Skin epidermis (tissue), 12 donors: ENCODE results near the gene DIP2C.
"Not testable (repeated sequence)": the region's sequence is repeated elsewhere in the genome, so short reads cannot be mapped to it uniquely, and the experiment has no call there.

Experiments used
- H3K27ac ChIP-seq, 21 experiments: fragments of 200-600 bp; sonication (generic) in 11 of 21; one replicate each; pipeline ENCODE4 v1.5.0; 2020; ENCODE audit warnings: mild to moderate bottlenecking in 3 of 21, inconsistent platforms in 2 of 21, moderate library complexity in 2 of 21
- H3K4me3 ChIP-seq, 7 experiments: fragments of 200-600 bp; sonication (generic) in 2 of 7; one replicate each; pipeline ENCODE4 v1.5.0; 2020; ENCODE audit warnings: inconsistent platforms in 2 of 7, mild to moderate bottlenecking in 2 of 7, moderate library complexity in 1 of 7

Gene DIP2C

DNA sequence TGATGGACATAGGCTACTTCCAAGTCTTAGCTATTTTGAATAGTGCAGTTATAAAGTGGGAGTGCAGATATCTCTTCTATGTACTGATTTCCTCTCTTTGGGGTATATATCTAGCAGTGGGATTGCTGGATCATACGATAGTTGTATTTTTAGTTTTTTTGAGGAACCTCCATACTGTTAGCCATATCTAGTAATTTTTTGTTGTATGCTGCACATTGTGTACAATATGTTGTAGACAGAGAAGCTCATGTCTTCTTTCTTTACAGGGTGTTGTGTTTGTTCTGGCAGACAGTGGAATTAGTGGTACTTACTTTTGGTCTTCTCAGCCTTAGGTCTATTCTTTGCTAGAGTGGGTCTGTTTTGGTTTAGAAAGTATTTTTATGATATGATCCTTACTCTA lies 13.7 kb upstream of the DIP2C start:
- H3K27ac ChIP-seq = no peak overlapping the region
- H3K4me3 ChIP-seq = no peak overlapping the region

DNA sequence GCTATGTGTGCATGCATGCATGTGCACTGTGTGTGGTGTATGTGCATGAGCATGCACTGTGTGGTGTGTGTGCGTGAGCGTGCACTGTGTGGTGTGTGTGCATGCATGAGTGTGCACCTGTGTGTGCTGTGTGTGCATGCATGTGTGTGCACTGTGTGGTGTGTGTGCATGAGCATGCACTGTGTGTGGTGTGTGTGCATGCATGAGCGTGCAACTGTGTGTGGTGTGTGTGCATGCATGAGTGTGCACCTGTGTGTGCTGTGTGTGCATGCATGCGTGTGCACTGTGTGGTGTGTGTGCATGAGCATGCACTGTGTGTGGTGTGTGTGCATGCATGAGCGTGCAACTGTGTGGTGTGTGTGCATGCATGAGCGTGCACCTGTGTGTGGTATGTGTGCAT lies 10.7 kb upstream of the DIP2C start:
- not testable (repeated sequence) for H3K4me3 ChIP-seq, H3K27ac ChIP-seq

DNA sequence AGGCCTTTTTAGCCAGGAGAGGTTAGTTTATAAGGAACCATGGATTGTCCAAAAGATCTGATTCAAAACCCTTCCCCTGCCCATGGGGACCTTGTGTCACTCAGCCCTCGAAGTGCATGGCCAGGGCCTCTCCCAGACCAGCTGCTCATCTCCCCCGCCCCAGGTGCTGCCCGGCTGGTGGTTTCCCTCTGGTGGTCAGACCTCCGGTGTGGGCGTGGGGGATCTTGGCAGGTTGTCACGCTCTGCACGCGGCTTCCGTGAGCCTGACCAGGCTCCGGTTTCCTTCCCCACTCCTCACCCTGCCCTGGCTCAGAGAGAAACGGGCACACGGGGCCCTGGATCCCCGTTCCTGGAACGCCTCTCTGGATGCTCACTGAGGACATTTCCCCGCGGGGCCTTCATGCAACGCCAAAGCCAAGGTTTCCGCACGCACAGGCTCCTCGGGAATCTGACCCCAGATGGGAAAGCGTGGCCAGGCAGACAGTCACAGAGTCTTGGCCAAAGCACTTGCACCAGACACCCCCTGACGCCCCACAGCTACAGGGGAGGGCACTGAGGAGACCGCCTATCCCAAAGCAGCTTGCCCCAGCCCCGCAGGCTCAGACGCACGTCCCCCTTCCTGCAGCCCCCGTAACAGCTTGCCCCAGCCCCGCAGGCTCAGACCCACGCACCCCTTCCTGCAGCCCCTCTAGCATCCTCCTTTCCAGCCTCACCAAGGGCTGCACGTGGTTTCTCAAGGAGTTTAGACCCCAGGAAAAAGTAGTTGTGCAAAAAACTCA lies 7.8 kb upstream of the DIP2C start:
- no peak overlapping the region for H3K4me3 ChIP-seq
- H3K27ac ChIP-seq = no peak overlapping the region

DNA sequence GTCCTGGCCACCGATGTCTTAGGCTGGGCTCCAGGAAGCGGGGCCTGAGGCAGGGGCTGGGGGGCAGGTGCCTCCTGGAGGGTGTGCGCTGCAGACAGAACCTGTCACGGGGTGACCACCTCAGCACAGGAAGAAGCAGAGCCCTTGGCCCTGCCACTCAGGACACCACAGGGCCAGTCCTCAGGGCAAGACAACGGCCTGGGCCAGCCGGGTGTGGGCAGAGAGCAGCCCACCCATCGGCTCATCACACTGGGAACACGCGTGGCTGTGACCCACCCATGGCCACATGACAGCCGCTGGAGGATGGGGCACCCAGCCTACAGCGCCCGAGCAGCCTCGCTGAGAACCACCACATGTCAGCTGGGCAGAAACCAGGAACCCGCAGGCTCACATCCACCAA lies 5.9 kb upstream of the DIP2C start:
- no peak overlapping the region for H3K4me3 ChIP-seq

DNA sequence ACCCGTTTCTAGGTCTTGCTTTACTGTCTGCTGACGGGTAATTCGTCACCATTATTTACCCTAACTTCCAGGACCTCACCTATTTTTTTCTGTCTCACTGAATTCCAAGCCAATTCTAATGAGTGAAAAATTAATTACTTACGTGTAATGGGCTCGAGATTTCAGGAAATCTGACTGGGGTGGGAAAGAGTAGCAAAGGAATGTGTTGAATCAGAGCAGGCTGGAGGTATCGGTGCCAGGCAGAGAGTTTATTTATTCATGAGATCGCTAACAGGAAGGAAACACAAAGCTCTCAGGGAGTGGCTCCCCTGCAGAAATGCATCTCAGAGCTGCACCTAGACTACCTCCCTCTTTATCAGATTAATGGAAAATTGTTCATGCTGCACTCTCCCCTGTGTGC lies 4.0 kb upstream of the DIP2C start:
- Histone ChIP-seq H3K4me3 (no peak overlapping the region), H3K27ac (no peak overlapping the region)

More for the DNA sequence above, 5.9 kb upstream of the DIP2C start:
- no peak overlapping the region for H3K27ac ChIP-seq

DNA sequence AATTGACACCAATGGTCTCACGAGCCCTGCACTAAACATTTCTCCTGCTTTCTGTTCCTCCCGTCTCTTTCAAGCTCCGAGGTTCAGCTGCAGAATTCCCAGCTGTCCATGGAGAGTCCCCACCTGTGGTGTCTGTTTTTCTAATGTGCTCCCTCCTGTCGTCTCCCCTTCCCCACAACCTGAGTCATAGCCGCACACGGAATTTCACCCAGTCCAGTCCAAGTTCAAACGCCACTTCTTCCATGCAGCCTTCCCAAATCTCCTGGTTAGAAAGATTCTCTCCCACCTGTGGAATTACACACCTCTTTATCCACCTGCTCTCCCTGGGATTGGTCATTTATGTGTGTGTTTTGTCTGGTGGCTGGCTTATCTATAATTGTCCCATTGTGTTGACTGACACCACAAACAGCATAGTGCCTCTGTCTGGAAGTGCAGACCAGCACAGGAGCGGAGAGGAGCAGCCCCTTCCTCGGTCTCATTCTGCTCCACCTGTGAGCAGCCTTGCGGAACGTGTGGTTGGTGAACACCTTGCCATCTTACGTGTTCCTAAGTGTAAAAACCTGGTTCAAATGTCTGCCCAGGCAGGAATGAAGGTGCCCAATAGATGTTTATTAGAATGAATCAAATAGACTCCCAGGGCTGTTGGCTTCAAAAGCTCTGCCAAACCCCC lies 3.3 kb upstream of the DIP2C start:
- no peak overlapping the region for H3K4me3 ChIP-seq
- no peak overlapping the region for H3K27ac ChIP-seq

DNA sequence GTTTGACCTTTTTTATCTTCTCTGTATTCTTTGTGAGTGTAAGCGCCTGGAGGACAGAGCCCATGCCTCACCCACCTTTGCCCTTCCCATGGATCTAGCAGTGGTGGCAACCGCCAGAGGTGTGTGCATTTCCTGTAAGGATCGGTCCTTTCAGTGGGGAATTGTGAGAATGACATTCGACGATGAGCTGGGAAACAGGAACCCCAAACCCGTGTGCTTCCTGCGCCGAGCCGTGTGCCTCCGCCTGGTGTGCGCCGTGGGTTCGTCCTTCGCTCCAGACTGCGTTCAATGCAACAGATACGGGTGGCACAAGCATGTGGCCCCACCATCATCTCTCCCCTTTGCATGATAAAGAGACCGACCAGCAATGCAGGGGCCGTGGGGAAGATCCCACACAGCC lies 1.7 kb upstream of the DIP2C start:
- Histone ChIP-seq H3K4me3 (no peak overlapping the region), H3K27ac (no peak overlapping the region)

DNA sequence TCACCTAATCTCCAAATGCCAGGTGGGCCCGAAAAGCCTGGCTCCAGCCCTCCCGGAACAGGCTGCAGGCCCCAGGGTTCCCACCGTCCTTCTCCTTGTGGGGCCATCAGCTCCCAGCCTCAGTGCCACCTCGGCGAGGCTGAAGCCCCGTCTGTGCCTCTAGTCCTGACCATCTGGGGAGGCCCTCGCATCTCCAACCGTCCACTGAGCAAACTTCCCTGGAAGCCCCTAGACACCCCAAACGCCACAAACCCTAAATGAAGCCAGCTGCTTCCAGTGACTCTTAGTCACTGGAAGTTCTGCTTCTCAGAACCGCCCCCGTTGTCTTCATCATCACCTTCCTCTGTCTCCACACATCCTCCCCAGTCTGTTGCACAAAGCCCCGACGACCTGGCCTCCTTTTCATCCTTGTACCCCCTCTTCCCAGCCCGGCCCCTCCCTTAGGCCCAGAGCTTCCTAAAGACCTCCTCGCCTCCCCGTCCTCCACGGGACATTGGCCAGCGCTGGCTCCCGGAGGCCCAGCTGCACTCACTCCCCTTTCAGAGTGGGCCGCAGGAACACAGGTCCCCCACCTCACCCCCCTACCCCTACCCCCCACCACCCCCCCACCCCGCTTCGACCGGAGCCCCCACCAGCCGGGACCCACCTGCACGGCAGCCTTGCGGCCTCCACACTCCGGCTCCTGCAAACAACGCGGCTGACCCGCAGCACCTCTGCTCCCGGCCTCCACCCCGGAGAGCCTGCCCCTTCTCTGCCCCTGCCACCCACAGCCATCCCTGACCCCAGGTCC lies 1.1 kb upstream of the DIP2C start:
- H3K4me3 ChIP-seq = peak overlapping the region; percentile 17 to 44 (median 24)
- H3K27ac ChIP-seq = peak overlapping the region in 17 of 21 experiments; percentile 7 to 87 (median 60)

DNA sequence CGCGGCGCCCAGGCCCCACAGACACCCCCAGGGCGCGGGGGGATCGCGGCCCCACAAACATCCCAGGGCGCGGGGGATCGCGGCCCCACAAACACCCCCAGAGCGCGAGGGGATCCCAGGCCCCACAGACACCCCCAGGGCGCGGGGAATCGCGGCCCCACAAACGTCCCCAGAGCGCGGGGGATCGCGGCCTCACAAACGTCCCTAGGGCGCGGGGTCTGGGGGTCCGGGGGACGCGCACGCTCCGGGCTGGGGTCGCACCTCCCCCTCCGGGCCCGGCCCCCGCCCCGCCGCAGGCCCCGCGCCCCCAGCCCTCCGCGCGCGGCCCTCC lies 382 bp downstream of the DIP2C start:
- peak overlapping the region in 19 of 21 experiments; percentile 31 to 94 (median 79) for H3K27ac ChIP-seq

DNA sequence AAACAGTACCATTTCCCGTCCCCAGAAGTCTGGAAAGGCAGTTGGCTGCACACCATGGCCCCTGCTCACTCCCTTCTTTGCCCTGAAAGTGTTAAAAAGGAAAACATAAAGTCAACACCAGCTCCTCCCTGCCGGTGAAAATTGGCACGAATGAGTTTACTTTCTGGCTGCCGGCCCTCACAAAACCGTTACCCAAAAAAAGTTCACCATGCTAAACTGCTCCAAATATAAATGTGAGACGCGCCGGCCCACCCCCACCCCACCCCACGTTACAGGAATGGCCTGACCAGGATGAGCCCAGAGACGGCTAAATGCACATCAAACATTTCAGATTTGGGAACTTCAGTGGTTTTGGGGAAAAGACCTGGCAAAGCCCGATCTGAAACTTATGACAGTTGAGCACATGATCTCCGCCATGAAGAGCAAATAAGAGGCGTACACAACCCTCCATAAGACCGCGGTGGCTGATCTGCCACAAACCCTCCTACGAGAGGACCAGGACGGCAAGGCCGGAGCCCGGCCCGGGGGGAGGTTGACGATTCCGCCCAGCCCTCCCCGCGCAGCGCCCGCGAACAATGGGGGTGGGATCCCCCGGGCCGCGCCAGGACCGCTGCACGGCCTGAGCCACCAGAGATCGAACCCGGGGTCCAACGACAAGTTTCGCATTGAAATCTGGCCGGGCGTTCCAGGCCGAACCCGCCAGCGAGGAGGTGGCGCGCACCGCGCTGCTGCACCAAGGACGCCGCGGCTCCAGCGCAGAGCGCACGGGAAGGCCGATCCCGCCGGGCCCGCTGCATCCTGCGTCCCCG lies 952 bp downstream of the DIP2C start:
- peak overlapping the region; percentile 45 to 65 (median 59) for H3K4me3 ChIP-seq
- peak overlapping the region in 19 of 21 experiments; percentile 31 to 94 (median 79) for H3K27ac ChIP-seq

More for the DNA sequence above, 382 bp downstream of the DIP2C start:
- H3K4me3 ChIP-seq = peak overlapping the region; percentile 45 to 65 (median 59)

DNA sequence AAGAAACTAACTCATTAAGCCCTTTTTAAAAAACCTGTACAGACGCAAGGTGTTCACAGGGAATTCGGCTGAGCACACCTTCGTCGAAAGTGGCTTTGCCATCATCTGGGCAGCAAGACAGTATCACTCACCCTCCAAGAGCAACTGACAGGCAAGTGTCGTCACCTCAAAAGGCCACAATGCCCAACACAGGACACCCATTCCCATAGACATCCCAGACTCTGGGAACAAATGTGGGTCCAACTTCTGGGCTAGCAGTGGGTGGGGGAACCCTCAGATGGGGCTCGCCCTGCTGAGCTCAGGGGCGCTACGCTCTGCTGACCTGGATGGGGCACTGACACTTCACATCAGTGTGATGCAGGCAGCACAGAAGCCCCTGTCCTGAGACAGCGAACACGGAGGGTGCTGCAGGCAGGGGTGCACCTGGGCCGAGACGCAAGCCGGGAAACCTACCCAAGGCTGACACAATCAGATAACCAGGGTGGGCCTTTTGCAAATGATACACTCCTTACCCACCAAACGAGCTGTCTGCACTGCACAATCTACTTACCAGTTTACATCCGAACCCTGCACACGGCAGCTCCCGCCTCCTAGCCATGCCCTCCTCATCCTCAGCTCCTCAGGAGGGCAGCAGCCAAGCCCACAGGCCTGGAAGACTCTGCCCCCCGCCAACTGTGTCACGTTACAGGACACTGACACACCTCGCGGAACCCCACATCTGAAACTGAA lies 1.7 kb downstream of the DIP2C start:
- H3K4me3 ChIP-seq = peak overlapping the region in 4 of 7 experiments; percentile 45 to 65 (median 60)
- H3K27ac ChIP-seq = peak overlapping the region in 6 of 21 experiments; percentile 64 to 94 (median 90)

DNA sequence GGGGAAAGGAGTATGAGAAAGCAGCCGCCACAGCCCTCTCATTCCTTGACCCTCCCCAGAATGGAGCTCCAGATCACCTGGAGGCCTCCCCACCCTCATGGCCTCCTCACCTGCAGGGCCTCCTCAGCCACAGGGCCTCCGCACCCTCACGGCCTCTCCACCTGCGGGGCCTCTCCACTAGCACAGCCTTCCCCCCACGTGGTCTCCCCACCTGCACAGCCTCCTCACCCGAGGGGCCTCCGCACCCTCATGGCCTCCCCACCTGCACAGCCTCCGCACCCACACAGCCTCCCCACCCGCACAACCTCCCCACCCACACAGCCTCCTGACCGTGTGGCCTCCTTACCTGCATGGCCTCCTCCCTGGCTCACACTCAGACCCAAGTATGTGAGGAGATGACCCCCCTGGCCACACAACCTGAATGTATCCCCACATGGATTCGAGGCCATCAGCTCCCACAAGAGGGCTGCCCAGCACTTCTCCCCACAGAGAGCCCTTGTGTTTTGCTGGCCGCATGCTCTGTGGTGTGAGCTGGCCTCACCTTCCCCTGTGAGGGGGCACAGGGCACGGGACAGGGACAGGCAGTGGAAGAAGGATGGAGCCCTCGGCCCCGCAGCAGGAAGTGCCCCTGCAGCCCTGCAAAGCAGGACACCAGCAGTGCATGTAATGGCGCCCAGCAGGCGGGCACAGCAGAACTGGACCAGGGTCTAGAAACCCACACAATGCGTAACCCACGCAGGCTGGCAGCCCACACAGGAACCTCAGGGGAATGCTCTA lies 3.1 kb downstream of the DIP2C start:
- H3K4me3 ChIP-seq = no peak overlapping the region
- H3K27ac ChIP-seq = no peak overlapping the region

DNA sequence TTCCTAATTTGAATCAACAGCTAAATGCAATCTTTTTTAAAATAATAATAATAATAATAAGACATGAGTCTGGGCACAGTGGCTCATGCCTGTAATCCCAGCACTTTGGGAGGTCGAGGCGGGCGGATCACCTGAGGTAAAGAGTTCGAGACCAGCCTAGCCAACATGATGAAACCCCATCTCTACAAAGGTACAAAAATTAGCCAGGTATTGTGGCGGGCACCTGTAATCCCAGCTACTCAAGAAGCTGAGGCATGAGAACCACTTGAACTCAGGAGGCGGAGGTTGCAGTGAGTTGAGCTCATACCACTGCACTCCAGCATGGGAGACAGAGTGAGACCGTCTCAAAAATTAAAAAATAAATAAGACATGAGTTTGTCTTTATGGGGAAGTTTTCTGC lies 3.9 kb downstream of the DIP2C start:
- Histone ChIP-seq H3K4me3 (no peak overlapping the region), H3K27ac (no peak overlapping the region)

DNA sequence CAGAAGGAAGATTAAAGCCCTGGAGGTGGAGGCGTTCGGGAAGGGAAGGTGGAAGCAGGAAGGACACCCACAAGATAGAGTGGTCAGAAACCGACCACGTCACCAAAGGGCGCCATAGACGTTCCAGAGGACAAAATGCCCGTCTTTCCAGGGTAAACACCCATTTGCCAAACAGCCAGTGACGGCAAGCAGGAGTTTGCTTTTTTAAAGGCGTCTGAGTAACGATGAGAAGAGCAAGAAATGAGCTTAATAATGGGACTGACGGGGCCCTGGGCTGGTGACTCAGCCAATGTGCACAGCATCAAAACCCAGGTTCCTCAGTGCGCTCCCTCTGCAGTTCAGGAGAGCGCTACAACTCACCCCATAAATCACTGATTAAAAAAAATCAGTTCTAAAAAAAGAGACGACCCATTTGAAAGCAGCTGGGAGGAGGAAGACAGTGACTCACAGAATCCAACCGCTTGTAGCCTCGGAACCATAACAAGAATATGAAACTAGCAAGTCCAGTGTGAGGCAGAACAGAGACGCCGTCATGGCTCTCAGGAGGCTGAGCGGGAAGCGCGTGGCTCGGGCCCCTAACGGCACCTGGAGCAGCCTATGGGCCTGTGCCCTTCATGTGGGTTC lies 5.9 kb downstream of the DIP2C start:
- Histone ChIP-seq H3K4me3 (peak overlapping the region in 4 of 7 experiments; percentile 12 to 23 (median 18)), H3K27ac (peak overlapping the region in 12 of 21 experiments; percentile 5 to 79 (median 45))

DNA sequence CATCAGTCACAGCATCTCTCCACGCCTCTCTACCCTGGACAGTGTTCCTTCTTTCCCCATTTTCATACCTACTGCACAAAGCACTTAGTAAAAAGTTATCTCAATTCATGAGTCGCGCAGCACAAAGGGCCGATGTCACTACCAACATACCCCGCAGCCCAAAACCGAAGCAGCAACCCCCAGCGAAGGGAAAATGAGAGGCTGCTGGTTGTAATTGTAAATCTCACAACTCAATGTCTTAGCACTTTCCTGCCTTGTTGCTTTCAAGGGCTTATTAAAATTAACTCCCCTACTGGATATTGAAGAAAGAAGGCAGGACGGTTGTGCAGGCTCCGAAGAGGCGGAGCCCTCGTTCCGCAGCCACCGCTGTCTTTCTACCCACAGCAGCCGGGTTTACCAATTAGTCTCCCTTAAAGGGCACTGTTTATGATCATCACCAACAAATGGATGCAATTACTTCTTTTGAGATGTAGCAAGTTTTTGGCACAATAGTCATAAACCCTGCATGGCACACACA lies 6.5 kb downstream of the DIP2C start:
- H3K4me3 ChIP-seq = peak overlapping the region in 4 of 7 experiments; percentile 12 to 23 (median 18)
- H3K27ac ChIP-seq = peak overlapping the region in 11 of 21 experiments; percentile 5 to 79 (median 43)

DNA sequence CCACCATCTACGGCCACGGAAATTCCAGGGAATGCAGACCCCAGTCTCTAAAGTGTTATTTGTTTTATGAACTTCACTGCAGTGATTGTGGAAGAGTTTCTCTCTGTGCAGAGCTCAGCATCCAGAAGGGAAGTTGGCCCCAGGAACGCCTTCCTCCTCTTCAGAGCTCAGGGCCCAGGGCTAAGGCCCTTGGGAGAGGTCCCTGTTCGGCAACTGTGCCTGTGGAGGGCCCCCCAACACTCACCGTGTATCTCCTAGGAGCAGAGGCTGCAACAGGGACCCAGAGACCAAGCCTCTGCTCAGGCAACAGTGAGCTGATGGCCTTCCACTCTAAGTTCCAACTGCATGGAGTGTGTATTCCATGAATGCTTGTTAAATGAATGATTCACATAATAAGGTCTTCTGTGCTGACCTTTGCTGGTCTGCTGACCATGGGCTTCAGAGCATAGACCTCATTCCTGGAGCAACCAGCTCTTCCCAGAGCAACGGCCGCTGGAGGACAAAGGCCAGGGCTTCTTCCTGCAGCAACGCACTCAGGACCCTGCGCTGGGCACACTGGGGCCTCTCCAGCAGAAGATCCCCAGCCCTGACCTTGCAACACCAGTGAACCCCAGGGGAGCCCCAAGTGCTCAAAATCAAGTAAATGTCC lies 7.7 kb downstream of the DIP2C start:
- Histone ChIP-seq H3K27ac (no peak overlapping the region), H3K4me3 (no peak overlapping the region)

DNA sequence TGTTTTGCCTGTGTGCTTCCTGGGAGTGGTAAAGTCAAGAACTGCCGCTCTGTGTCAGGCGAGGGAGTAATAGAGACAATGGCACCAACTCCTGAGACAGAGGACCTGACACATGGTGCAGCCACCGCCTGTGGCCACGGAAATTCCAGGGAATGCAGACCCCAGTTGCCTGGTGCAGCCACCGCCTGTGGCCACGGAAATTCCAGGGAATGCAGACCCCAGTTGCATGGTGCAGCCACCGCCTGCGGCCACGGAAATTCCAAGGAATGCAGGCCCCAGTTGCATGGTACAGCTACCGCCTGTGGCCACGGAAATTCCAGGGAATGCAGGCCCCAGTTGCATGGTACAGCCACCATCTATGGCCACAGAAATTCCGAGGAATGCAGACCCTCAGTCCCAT lies 8.7 kb downstream of the DIP2C start:
- no peak overlapping the region for H3K27ac ChIP-seq
- H3K4me3 ChIP-seq = no peak overlapping the region
